MM.1S (cell line): ENCODE data around the gene MRPS33.
A peak's percentile ranks its signal among the peaks of the same experiment; 100 is the strongest.

Source experiments
- DNase-seq: peaks from one replicate; pipeline ENCODE4 v3.0.0-alpha.2; 2015
- H2AFZ ChIP-seq: fragments of 300-600 bp; sonication (generic); 2 replicates; pipeline ENCODE4 v1.6.0; 2016; ENCODE audit warnings: antibody characterized with exemption, low read length
- H3F3A ChIP-seq: fragments of 300-600 bp; sonication (generic); 2 replicates; pipeline ENCODE4 v1.6.1; 2016; ENCODE audit warnings: mild to moderate bottlenecking, antibody characterized with exemption, low read length, moderate library complexity, mixed read lengths; ENCODE audit not compliant: insufficient read depth
- H3K27ac ChIP-seq: fragments of 300-600 bp; sonication (generic); 2 replicates; pipeline ENCODE4 v1.5.1; 2016; ENCODE audit warnings: mild to moderate bottlenecking, low read length
- H3K27me3 ChIP-seq: fragments of 300-600 bp; sonication (generic); replicated peaks from 2 replicates; pipeline ENCODE4 v1.6.0; 2016; ENCODE audit warnings: low read length; ENCODE audit not compliant: insufficient read depth
- H3K36me3 ChIP-seq: fragments of 300-600 bp; sonication (generic); replicated peaks from 2 replicates; pipeline ENCODE4 v1.6.1; 2016; ENCODE audit warnings: mild to moderate bottlenecking, low read length, mixed read lengths; ENCODE audit not compliant: insufficient read depth
- H3K4me1 ChIP-seq: fragments of 300-600 bp; sonication (generic); 2 replicates; pipeline ENCODE4 v1.6.1; 2016; ENCODE audit warnings: low read length, mixed read lengths
- H3K4me2 ChIP-seq: fragments of 300-600 bp; sonication (generic); 2 replicates; pipeline ENCODE4 v1.6.0; 2016; ENCODE audit warnings: low read depth, low read length
- H3K4me3 ChIP-seq: fragments of 300-600 bp; sonication (generic); 2 replicates; pipeline ENCODE4 v1.5.1; 2016; ENCODE audit warnings: low read length, mixed read lengths
- H3K79me2 ChIP-seq: fragments of 300-600 bp; sonication (generic); 2 replicates; pipeline ENCODE4 v1.6.1; 2016; ENCODE audit warnings: mixed run types, low read length, mixed read lengths
- H3K9ac ChIP-seq: fragments of 300-600 bp; sonication (generic); 2 replicates; pipeline ENCODE4 v1.6.1; 2016; ENCODE audit warnings: low read length, mixed read lengths
- H3K9me2 ChIP-seq: fragments of 300-600 bp; sonication (generic); replicated peaks from 2 replicates; pipeline ENCODE4 v1.6.1; 2016; ENCODE audit warnings: mild to moderate bottlenecking, low read length, mixed read lengths; ENCODE audit not compliant: insufficient read depth
- H3K9me3 ChIP-seq: fragments of 300-600 bp; sonication (generic); replicated peaks from 2 replicates; pipeline ENCODE4 v1.6.1; 2016; ENCODE audit warnings: mild to moderate bottlenecking, low read length, mixed read lengths; ENCODE audit not compliant: insufficient read depth
- H4K20me1 ChIP-seq: fragments of 300-600 bp; sonication (generic); 2 replicates; pipeline ENCODE4 v1.6.1; 2016; ENCODE audit warnings: mild to moderate bottlenecking, low read length, moderate library complexity, mixed read lengths; ENCODE audit not compliant: insufficient read depth
- CTCF ChIP-seq: fragments of 300-600 bp; sonication (generic); IDR thresholded peaks from 2 replicates; pipeline ENCODE4 v1.5.1; 2016; ENCODE audit warnings: antibody characterized with exemption, low read length, mixed read lengths
- EZH2 ChIP-seq: fragments of 300-600 bp; sonication (generic); optimal IDR thresholded peaks from 2 replicates; pipeline ENCODE3; 2017; ENCODE audit warnings: low read depth, mild to moderate bottlenecking, antibody characterized with exemption, low read length, mixed read lengths
- EZH2phosphoT487 ChIP-seq: fragments of 300-600 bp; sonication (generic); IDR thresholded peaks from 2 replicates; pipeline ENCODE4 v1.6.1; 2018; ENCODE audit warnings: antibody characterized with exemption, low read length

Gene MRPS33

DNA sequence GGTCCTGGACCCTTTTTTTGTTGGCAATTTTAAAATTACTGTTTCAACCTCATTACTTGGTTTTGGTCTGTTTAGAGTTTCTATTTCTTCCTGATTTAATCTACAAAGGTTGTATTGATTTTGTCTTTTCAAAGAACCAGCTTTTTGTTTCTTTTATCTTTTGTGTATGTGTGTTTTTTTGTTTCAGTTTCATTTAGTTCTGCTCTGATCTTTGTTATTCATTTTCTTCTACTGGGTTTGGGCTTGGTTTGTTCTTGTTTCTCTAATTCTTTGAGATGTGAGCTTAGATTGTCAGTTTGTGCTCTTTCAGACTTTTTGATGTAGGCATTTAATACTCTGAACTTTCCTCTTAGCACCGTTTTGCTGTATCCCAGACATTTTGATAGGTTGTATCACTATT, 8.5 kb upstream of the MRPS33 start:
- H3K27me3 ChIP-seq, result no peaks in the 10 kb centered on the region
- no peak overlapping the region for H3K27ac ChIP-seq
- H3K4me2 ChIP-seq, result peak overlapping the region; percentile 18; the same call in 1 of the 2 replicates
- H3K4me3 ChIP-seq, result no peak overlapping the region
- no peaks in the 10 kb centered on the region for H3K9me2 ChIP-seq
- H2AFZ ChIP-seq, result peak overlapping the region; percentile 35; the same call in 1 of the 2 replicates
- H3K36me3 ChIP-seq, result no peaks in the 10 kb centered on the region
- no peaks in the 10 kb centered on the region for H4K20me1 ChIP-seq
- H3K4me1 ChIP-seq, result no peaks in the 10 kb centered on the region
- no peak for DNase-seq
- H3K9ac ChIP-seq, result no peak overlapping the region
- H3K79me2 ChIP-seq, result no peaks in the 10 kb centered on the region
- TF ChIP-seq EZH2, result no peak
- TF ChIP-seq EZH2phosphoT487, result no peak
- no peaks in the 10 kb centered on the region for H3F3A ChIP-seq
- H3K9me3 ChIP-seq, result no peaks in the 10 kb centered on the region

- DNase-seq, result no peak
- Histone ChIP-seq H3K9me2 (no peaks in the 10 kb centered on the region), H3K79me2 (peaks cover 18% of the 10 kb centered on the region), H3K9ac (no peak overlapping the region), H3K4me2 (no peak overlapping the region), H3K4me1 (peaks cover 9% of the 10 kb centered on the region), H3K4me3 (no peak overlapping the region), H3F3A (peaks cover 17% of the 10 kb centered on the region), H2AFZ (no peak overlapping the region), H4K20me1 (no peaks in the 10 kb centered on the region), H3K9me3 (no peaks in the 10 kb centered on the region), H3K27me3 (no peaks in the 10 kb centered on the region), H3K36me3 (no peaks in the 10 kb centered on the region), H3K27ac (no peak overlapping the region)
- TF ChIP-seq CTCF, result no peak
- TF ChIP-seq EZH2, result no peak
- TF ChIP-seq EZH2phosphoT487, result no peak
Observed at GRCh38 chr7:141017555-141017954, 2.8 kb upstream of the MRPS33 start.

- Histone ChIP-seq H3K79me2 (peaks cover 23% of the 10 kb centered on the region), H3F3A (peaks cover 22% of the 10 kb centered on the region), H3K4me2 (no peak overlapping the region), H3K27ac (no peak overlapping the region), H3K36me3 (no peaks in the 10 kb centered on the region), H4K20me1 (no peaks in the 10 kb centered on the region), H3K4me1 (peaks cover 13% of the 10 kb centered on the region), H3K27me3 (no peaks in the 10 kb centered on the region), H3K9me2 (no peaks in the 10 kb centered on the region), H3K9ac (no peak overlapping the region), H2AFZ (no peak overlapping the region), H3K4me3 (no peak overlapping the region), H3K9me3 (no peaks in the 10 kb centered on the region)
- DNase-seq, result no peak
- TF ChIP-seq EZH2phosphoT487 (no peak), EZH2 (no peak), CTCF (no peak)
Observed at GRCh38 chr7:141016349-141016748, 1.6 kb upstream of the MRPS33 start.

- peak overlapping the region; percentile 88 for H3K9ac ChIP-seq
- no peaks in the 10 kb centered on the region for H3K9me2 ChIP-seq
- peak overlapping the region; percentile 93 for H2AFZ ChIP-seq
- no peaks in the 10 kb centered on the region for H3K27me3 ChIP-seq
- peaks cover 31% of the 10 kb centered on the region for H3K79me2 ChIP-seq
- H3K9me3 ChIP-seq, result no peaks in the 10 kb centered on the region
- peak overlapping the region; percentile 72 for H3K27ac ChIP-seq
- H3K4me2 ChIP-seq, result peak overlapping the region; percentile 80
- TF ChIP-seq EZH2, result no peak
- TF ChIP-seq CTCF, result no peak
- no peak for TF ChIP-seq EZH2phosphoT487
- no peak for DNase-seq
- peaks cover 6% of the 10 kb centered on the region; the same call in 1 of the 2 replicates for H3K36me3 ChIP-seq
- H3F3A ChIP-seq, result peaks cover 22% of the 10 kb centered on the region
- peaks cover 13% of the 10 kb centered on the region for H3K4me1 ChIP-seq
- H3K4me3 ChIP-seq, result peak overlapping the region; percentile 88
- H4K20me1 ChIP-seq, result no peaks in the 10 kb centered on the region
Observed at GRCh38 chr7:141014125-141014523, 628 bp downstream of the MRPS33 start.
